SW 1271 (cell line): ENCODE measurements around the gene PKM.

ENCODE experiments used
- DNase-seq, 2 experiments: peaks; one replicate each; lab custom pipeline; 2025; lab: John Stamatoyannopoulos, UW

PKM gene

DNA sequence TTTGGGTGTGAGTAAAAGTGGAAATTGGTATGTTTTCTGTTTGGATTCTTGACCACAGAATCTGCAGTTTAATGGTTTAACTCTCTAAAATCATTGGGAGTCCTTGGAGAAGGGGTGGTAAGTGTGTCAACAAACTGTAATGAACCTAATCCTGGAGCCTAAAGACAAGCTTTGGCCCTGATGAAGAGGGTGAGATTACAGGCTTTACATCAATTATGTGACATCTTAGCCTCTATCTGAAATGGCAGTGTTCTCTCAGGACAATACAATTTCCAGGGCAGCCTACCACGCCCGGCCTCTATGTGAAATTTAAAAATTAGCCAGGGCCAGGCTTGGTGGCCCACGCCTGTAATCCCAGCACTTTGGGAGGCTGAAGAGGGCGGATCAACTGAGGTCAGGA, 4.3 kb upstream of the PKM start:
- no peak for DNase-seq

- DNase-seq: no peak
Measured at GRCh38 chr15:72233769-72234168, 2.8 kb upstream of the PKM start.

DNA sequence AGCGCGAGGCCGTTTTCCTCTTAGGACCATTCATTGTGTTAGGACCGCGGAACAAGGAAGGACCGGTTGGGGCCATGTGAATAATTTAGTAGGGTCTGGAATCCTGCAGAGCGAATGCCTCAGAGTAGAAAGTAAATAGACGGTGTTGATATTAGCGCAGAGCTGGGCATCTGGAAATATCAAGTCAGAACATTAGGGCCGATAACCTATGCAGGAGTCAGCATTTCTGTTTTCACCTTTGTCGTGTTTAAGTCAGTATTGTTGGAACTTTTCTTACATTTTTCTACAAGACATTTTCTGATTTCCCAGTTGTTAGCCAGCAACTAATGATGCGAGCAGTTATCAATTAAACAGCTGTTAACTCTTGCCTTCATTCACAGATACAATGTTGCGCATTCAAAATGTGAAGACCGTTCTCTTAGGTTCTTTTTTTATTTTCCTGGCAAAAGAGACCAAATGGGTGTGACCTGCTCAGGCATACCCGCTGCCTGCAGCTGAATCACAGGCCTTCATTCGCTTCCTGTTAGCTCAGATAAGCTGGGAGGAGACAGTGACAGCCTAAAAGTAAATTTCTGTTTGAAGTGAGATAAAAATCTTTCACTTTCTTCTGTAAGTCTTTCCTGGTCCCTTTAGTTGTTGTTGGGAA, 966 bp upstream of the PKM start:
- peak; percentile 56 to 79 for DNase-seq

- DNase-seq: peak; percentile 69 to 86
Measured at GRCh38 chr15:72230197-72231065, 559 bp downstream of the PKM start.

DNA sequence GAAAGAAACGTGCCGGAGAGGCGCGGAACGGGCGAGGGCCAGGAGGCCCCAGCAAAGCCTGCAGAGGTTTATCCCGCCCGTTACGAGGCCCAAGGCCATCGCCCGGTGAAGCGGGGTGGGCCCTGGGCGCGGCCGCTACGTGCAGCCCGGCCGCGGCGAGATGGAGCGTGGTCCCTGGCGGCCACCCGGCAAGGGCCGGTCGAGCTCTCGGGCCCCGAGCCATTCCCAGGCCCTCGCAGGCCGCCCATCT, 1.1 kb downstream of the PKM start:
- no peak for DNase-seq

DNA sequence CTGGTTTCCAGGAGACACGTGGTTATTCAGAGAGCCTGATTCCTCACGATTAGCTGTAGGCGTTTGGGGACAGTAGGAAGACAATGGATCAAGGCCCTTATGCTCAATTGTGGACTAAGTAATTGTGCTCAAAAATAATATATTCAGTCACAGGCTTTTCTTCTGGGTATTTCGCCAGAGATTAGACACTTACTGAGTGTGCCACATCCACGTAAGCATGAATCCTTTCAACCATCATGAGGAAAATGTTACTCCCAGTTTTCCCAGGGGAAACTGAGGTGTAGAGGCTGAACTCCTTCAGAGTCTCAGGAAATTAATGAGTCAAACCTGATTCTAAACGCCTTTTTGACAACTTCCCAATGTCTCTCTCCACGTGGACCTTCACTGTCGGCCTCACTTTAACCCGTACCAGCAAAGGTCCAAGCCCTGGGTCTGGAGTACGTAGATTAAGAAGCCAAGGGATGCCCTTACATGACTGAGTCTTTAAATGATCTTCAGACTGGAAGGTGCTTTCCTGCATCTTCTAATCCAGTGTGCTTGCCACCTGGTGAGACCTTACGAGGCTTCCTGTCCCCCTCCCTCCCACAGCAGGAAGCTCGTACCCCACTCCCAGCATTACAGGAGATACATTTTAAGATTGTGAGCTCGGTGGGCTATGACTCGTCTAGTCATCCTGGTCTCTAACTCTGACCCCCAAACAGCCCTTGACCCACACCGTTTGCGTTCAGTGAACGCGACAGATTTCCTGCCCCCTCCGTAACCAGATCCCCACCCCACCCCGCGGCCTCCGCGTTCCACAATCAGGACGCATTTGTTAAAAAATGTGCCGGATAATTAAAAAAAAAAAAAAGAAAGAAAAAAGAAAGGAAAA, 1.7 kb downstream of the PKM start:
- no peak for DNase-seq

GRCh38 chr15:72227720-72228119, 3.3 kb downstream of the PKM start:
- DNase-seq: no peak

DNA sequence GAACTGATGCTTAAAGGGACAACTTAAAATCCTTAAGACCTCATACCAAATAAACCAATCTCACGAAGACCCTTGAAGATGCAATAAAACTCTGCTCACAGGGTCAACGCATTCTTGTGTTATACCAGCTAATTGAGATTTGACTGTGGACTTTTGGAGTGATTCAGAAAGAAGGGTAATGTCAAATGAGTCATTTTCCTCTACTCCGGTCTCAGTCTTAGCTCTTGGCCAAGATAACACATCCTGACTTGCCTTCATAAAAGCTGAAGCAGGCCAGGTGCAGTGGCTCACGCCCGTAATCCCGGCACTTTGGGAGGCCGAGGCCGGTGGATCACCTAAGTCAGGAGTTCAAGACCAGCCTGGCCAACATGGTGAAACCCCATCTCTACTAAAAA, 3.8 kb downstream of the PKM start:
- peak; percentile 47 to 83 for DNase-seq

DNA sequence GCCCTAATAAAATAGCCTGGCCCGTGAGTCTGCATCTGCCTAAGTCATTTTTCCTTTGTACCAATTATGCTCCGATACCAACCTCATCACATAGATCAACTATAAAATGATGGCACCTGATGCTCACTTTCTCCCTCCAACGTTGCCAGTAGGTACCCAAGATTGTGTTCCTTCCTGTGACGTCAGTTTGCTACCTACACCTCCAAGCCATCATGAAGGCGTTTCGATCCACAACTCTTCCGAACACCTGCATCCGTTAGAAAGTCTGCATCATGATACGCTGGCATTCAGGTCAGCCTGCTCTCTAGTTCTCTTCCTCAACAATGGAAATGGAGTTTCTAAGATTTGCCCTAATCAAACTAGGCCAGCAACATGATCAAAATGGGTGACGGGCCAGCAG, 7.7 kb downstream of the PKM start:
- DNase-seq: no peak

- peak; percentile 77 to 89 for DNase-seq
Measured at GRCh38 chr15:72222393-72222792, 8.6 kb downstream of the PKM start.

GRCh38 chr15:72220687-72221086, 10.3 kb downstream of the PKM start:
- DNase-seq: no peak

DNA sequence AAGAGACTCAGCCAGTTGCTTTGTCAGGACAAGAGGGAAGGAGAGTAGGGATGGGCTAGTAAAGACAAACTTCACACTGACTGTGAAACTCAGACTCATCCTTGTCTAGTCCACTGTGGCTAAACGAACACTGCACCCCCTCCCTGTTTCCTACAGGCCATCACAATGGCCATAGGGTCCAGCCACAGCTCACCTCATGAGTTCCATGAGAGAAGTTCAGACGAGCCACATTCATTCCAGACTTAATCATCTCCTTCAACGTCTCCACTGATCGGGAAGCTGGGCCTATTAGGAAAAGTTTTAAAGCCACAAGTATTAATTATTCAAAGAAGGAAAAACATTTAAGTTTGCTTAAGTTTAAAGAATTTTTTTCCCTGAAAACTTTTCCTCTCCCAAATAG, 13.8 kb downstream of the PKM start:
- no peak for DNase-seq

DNA sequence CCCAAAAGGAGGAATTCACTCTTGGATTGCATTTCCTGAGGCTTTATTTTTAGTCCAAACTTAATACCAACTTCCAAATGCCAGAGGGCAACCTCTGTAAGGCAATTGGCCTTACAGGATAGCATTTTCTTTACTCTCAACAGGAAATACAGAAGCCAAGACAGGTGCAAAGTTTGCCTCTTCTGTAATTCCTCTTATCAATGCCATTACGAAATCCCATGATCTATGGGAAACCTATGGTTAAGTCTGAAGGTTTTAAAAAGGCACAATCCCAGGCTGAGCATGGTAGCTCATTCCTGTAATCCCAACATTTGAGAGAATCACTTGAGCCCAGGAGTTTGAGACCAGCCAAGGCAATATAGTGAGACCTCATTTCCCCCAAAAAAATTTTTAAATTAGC, 14.9 kb downstream of the PKM start:
- DNase-seq: no peak

DNA sequence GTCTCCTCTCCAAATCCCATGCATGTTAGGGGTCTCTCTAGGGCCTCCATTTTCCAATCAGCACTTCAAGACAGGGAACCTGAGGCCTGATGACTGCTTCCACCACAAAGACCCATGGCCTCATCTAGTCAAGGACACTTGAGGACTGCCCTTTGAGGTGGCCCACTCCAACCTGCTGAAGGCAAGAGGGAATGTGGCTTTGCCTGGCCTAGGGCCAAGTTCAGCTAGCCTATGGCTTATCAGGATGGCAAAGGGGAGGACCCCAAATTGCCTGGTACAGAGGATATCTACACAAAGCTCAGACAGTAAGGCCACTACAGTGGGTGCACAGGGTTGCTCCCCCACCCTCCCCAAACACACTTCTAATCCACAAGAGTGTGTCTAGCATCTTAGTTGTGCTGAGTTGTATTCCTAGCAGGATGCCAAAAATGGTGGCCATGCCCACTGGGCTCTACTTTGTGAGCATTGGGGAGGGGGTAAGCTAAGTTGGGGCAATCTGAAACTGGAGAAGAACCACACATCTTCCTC, 23.4 kb downstream of the PKM start:
- no peak for DNase-seq

DNA sequence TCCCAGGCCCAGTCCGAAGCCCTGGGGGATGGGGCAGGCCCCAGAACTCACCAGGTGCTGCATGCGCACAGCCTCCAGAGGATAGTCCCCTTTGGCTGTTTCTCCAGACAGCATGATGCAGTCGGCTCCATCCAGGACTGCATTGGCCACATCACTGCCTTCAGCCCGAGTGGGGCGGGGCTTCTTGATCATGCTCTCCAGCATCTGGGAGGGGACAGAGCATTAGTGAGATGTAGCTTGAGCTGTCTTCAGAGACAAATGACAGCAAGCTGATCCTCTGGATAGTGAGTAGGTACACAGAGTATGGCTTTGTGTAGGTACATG, 24.4 kb downstream of the PKM start:
- no peak for DNase-seq

- DNase-seq: no peak
Measured at GRCh38 chr15:72205896-72206676, 24.9 kb downstream of the PKM start.

DNA sequence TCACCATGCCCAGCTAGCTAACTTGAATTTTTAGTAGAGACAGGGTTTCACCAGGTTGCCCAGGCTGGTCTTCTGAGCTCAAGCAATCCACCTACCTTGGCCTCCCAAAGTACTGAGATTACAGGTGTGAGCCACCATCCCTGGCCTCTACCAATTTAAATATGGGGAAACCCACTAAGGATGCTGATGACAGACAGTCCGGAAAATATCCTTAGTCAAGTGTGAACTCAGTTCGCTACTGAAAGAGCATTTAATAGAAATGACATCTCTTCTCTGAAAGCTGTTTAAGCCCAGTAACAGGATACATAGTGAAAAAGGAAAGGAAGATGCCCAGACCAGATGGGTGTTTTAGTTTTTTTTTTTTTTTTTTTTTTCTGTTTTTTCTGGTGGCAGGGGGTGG, 25.7 kb downstream of the PKM start:
- no peak for DNase-seq

DNA sequence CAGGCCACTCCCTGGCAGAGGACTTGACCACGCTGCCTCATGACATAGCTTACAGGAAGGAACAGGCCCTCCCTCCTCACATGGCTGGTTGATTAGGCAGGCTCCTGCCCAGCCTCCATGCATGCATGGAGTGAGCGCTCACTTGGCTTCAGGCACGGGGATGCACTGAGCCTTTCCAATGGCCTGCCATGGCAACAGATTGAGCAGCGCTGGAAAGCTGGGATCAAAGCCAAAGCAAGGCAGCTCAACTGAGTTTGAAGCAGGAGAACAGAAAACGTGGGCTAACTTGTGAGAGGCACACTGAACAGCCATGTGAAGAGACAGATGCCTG, 27.5 kb downstream of the PKM start:
- DNase-seq: no peak

DNA sequence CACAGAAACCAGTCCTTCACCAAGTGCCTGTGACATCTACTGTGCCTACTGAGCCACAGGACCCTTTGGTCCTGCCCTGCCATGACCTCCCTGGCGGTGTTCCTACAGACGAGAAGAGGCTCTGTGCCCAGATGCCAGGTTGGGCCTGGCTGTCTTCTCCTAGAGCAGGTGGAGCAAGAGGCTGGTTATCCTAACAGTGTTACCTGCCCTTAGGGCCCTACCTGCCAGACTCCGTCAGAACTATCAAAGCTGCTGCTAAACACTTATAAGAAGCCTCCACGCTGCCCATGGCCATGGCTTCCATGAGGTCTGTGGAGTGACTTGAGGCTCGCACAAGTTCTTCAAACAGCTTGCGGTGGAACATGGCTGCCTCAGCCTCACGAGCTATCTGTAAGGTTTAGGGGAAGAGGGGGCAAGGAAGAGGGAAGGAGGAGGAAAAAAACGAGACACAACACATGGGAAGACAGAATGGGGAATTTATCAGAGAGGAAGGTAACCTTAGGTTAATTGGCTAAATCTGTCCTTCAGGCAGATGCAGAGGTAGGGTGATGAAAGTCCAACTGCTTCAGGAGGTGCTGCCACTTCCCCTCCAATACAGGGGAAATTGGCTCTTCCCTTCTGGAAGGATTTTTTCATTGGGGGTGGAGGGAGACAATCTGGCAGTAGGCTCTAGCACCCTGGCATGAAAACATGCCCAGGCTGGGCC, 28.0 kb downstream of the PKM start:
- DNase-seq: no peak

DNA sequence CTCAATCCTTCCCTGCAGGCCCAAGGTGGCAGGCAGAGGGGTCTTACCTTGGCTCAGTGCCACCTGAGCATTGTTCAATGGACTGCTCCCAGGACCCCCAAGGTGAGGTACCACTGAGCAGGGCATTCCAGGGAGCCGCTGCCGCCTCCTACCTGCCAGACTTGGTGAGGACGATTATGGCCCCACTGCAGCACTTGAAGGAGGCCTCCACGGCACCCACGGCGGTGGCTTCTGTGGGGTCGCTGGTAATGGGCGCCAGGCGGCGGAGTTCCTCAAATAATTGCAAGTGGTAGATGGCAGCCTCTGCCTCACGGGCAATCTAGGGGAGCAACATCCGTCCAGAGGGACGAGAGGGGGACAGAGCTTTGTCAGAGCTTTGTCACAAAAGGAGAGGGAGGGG, 28.7 kb downstream of the PKM start:
- no peak for DNase-seq

DNA sequence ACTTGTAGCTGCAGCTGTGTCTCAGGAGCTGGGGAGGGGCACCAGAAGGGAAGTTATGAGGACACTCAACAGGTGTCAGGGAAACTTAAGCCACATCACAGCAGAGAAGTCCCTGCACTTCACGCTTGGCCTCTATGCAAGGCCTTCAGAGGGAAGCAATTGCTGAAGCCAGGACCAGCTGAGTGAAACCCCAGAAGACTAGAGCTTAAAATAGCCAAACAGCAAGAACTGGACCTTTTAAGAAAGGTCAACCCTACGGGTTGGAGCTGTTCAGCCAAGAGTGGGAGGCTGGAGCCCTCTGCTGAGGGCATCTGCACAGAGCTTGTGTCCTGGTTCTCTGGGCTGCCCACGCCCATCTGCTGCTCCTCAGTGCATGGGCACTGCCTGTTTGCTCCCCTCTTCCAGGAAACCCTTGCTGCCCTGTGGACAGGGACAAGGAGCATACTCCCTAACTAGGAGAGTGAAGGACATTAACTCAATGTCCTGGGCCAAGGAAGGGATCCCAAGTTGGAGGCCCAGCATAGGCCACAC, 29.5 kb downstream of the PKM start:
- no peak for DNase-seq
